GM19438 (cell line): ENCODE data around the gene PLA2G4E.

Experiments
- ATAC-seq: cut with Tn5 transposase; IDR thresholded peaks from one replicate; pipeline ENCODE4 v1.9.1; 2021; ENCODE audit warnings: low read depth; ENCODE audit not compliant: unreplicated experiment

The PLA2G4E gene

GRCh38 chr15:41939986-41940385, 80.9 kb downstream of the PLA2G4E start:
- no peak for ATAC-seq

- no peak for ATAC-seq
Observed at GRCh38 chr15:41937568-41937923, 83.3 kb downstream of the PLA2G4E start.

- ATAC-seq: no peak
Observed at GRCh38 chr15:41936649-41937567, 83.9 kb downstream of the PLA2G4E start.

GRCh38 chr15:41936155-41936554, 84.7 kb downstream of the PLA2G4E start:
- no peak for ATAC-seq

- ATAC-seq: no peak
Observed at GRCh38 chr15:41935566-41936020, 85.2 kb downstream of the PLA2G4E start.

DNA sequence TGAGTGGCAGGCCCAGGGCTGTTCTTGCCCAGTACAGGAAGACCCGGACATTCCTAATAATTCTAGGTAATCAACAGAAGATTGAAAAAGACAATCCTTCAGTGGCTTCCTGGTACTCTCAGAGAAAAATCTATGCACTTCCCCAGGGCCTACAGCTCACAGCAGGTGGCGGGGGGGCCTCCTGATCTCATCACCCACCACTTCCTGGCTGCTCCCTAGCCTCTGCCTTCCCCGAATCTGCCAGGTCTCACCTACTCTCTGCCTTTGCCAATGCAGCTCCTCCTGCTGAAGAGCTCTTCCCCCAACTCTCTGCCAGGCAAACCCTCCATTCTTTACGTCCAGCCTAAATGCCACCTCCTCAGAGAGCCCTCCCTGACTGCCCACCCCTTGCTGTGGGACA, 86.0 kb downstream of the PLA2G4E start:
- no peak for ATAC-seq

DNA sequence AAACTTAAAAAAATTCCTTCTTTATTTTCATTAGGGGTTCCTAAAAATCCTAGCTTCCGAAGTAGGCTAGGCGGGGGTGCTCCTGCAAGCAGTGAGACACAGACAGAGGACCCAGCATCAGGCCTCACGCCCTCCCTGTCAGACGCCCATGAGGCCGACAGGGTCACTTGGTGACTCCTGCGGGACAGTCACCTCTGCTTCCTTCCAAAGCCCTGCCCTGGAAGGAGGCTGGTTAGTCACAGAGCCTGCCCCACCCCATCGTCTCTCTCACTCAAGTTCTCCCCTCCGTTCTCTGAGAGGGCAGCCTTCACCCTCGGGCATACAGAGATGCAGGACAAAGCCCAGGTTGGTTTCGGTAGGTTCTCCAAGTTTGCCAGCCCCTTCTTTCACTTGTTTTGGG, 87.1 kb downstream of the PLA2G4E start:
- ATAC-seq: no peak

DNA sequence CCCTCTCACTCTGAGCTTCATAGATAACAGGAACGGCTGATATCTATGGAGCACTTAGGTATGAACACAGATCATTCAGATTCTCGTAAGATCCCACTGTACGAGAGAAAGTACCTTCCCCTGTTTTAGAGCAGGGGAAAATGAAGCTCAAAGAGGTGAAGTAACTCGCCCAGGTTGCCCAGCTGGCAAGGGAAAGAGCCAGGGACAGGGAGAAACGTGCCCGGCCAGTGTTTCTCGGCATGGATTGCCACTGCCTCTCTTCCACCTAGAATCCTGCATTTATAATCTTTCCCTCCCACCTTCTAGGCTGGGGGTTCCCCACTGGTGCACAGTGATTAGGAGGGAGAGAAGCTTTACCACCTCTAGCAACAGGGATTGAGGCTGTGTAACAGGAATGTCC, 87.5 kb downstream of the PLA2G4E start:
- ATAC-seq: no peak

DNA sequence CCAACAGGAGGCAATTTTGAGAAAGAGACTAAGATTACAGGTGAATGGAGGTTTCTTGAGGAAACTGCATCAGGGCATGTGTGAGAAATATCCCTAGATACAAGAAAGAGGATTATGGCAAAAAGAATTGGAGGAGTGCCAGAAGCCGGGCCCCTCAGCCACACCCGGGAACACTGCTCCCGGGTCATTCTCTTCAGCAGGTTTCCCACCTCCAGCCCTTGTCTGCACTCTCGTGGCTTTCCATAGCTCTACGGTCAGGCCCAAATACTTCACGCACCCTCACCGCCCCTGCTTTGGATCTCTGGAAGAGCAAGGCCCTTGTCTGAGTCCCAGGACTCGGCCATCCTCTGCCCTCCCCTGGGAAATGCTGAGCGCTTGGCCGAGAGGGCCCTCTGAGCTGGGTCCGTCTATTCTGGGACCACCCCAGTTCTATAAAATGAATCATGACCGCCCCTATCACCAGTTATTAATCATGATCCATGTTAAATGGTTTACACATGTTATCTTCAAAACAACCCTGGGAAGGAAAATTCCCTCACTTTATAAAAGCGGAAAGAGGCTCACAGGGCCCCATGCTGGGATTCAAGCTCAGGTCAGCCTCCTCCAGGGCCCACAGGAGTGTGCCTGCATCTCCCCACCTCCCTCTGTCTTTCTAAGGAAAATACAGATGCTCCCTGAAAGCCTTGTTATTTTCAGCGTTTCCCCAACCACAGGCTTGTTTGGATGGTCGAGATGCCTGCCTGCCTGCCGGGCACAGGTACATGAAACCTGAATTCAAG, 88.1 kb downstream of the PLA2G4E start:
- no peak for ATAC-seq

DNA sequence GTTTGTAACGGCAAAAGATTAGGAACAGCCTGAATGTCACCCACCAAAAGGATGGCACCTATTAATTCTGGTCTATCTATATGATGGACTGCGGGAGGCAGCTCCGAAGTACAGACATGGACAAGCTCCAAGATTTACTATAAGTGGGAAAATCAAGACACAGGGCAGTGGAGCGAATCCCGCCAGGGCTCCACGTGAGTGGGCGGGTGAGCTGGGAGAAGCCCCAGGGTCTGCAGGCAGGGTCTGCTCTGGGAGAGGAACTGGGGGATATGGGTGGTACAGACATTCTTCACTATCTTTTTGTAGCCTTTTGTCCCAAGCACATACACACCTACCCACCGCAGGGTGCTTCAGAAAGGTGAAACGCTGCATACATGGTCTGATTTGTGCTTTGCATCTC, 88.7 kb downstream of the PLA2G4E start:
- ATAC-seq: no peak
